Smooth muscle cell (in vitro differentiated cells): ENCODE results near the gene FOLR2. TPM values are rescaled to one million over a fixed set of nuclear protein-coding genes. Genes with fewer than 3 reads are reported as not detected.

Source experiments
- DNase-seq: peaks from one replicate; lab custom pipeline; 2025; ENCODE audit not compliant: unreplicated experiment; lab: John Stamatoyannopoulos, UW
- H2AFZ ChIP-seq: fragments of 200-600 bp; sonication (generic); 2 replicates; pipeline ENCODE4 v1.6.0; 2016; ENCODE audit warnings: antibody characterized with exemption, low read depth, mild to moderate bottlenecking
- H3F3A ChIP-seq: fragments of 200-600 bp; sonication (generic); 2 replicates; pipeline ENCODE4 v1.6.0; 2017; ENCODE audit warnings: antibody characterized with exemption, low read depth
- H3K27ac ChIP-seq: fragments of 200-600 bp; sonication (generic); 2 replicates; pipeline ENCODE4 v1.5.1; 2016; ENCODE audit warnings: low read depth, mild to moderate bottlenecking
- H3K27me3 ChIP-seq: fragments of 200-600 bp; sonication (generic); 2 replicates; pipeline ENCODE4 v1.6.1; 2016; ENCODE audit warnings: low read depth, mild to moderate bottlenecking
- H3K36me3 ChIP-seq: fragments of 200-600 bp; sonication (generic); 2 replicates; pipeline ENCODE4 v1.5.1; 2016; ENCODE audit warnings: low read depth
- H3K4me1 ChIP-seq: fragments of 200-600 bp; sonication (generic); 2 replicates; pipeline ENCODE4 v1.5.1; 2016; ENCODE audit warnings: low read depth
- H3K4me2 ChIP-seq: fragments of 200-600 bp; sonication (generic); 2 replicates; pipeline ENCODE4 v1.6.0; 2016; ENCODE audit warnings: mild to moderate bottlenecking
- H3K4me3 ChIP-seq: fragments of 200-600 bp; sonication (generic); 2 replicates; pipeline ENCODE4 v1.5.1; 2016; ENCODE audit warnings: mild to moderate bottlenecking
- H3K79me2 ChIP-seq: fragments of 200-600 bp; sonication (generic); 2 replicates; pipeline ENCODE4 v1.6.0; 2016; ENCODE audit warnings: low read depth, mild to moderate bottlenecking
- H3K9ac ChIP-seq: fragments of 200-600 bp; sonication (generic); 2 replicates; pipeline ENCODE4 v1.6.0; 2016; ENCODE audit warnings: low read depth
- H3K9me3 ChIP-seq: fragments of 200-600 bp; sonication (generic); replicated peaks from 2 replicates; pipeline ENCODE4 v1.5.1; 2016; ENCODE audit warnings: low read depth
- H4K20me1 ChIP-seq: fragments of 200-600 bp; sonication (generic); 2 replicates; pipeline ENCODE4 v1.6.0; 2016; ENCODE audit warnings: low read depth
- CTCF ChIP-seq: fragments of 200-600 bp; sonication (generic); IDR thresholded peaks from 2 replicates; pipeline ENCODE4 v1.5.1; 2017; ENCODE audit warnings: borderline replicate concordance, mild to moderate bottlenecking, antibody characterized with exemption; ENCODE audit not compliant: insufficient read depth, poor library complexity, severe bottlenecking
- WGBS: methylation state at CpG from one replicate; pipeline ENCODE4 v1.1.7; 2016; ENCODE audit warnings: low lambda C conversion rate; 5-methylcytosine and 5-hydroxymethylcytosine counted together
- polyA plus RNA-seq: library from polyadenylated mRNA; unstranded; fragments of >200 nt; fragmentation: Nextera tagmentation; extraction: Ambion mirVana; gene quantifications from 2 replicates; pipeline ENCODE4 v1.2.1, GENCODE V29; 2016
- total RNA-seq: library from RNA; depleted of rRNA; stranded (reverse); fragments of >200 nt; gene quantifications from 2 replicates; pipeline ENCODE4 v1.2.3, GENCODE V29; 2014

Gene FOLR2
- total and polyA plus RNA-seq, 2 experiments from 2014 or later, result not detected

DNA sequence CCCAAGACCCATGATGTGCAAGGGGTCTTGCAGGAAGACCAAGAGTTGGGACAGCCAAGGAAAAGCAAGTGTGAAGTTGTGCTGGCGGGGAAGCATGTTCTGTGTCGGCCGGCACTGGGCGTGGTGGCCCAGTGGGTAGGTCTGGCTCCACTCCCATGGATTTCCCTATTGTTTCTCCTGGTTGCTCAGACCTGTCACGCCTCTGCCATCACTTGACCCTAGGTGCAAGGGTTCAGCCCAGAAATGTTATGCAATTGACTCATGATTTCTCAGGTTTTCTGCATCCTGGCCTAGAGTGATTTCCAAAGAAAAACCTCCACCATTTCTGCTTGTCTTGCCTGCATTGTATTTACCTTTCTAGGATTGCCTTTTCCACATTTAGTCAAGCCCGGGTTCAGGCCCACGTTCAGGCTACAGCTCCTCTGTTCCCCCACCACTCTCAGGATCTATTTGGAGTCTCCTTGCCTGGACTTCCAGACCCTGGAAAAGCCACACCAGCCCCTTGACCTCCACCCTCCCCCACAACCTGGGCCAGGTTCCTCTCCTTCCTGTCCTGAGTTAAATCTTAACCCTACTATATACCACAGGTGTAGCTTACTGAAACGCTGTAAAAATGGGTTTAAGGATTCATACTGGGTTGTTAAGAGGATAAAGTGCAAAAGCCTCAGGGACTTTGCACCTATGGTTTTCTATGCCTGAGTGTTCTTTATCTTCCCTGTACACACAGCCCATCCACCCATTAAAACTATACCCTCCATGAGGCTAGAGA is 42.1 kb upstream of the FOLR2 start:
- Histone ChIP-seq H3K4me2 (no peak overlapping the region), H2AFZ (no peak overlapping the region), H3K27ac (no peak overlapping the region), H3K4me3 (no peak overlapping the region), H3K36me3 (no peaks in the 10 kb centered on the region), H3K9ac (no peak overlapping the region), H4K20me1 (no peaks in the 10 kb centered on the region), H3K9me3 (no peaks in the 10 kb centered on the region), H3K4me1 (no peaks in the 10 kb centered on the region), H3K79me2 (no peaks in the 10 kb centered on the region), H3F3A (no peaks in the 10 kb centered on the region), H3K27me3 (no peaks in the 10 kb centered on the region)
- TF ChIP-seq CTCF, result no peak
- DNase-seq, result no peak
- WGBS, result 87% methylated on average over 8 of the region's 8 CpGs

DNA sequence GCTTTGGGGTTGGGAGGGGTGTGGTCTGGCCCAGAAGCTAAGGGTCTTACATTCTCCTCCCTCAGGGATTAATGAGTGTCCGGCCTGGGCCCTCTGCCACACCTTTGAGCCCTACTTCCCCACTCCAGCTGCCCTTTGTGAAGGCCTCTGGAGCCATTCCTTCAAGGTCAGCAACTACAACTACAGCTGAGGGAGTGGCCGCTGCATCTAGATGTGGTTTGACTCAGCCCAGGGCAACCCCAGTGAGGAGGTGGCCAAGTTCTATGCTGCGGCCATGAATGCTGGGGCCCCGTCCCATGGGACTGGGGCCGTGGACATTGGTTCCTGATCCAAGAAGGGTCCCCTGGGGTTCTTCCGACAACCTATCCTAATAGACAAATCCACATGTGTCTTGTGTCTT is 38.9 kb upstream of the FOLR2 start:
- H3K79me2 ChIP-seq, result no peaks in the 10 kb centered on the region
- no peak overlapping the region for H3K27ac ChIP-seq
- no peaks in the 10 kb centered on the region for H4K20me1 ChIP-seq
- no peak for TF ChIP-seq CTCF
- H2AFZ ChIP-seq, result no peak overlapping the region
- H3K4me3 ChIP-seq, result no peak overlapping the region
- no peaks in the 10 kb centered on the region for H3K27me3 ChIP-seq
- no peaks in the 10 kb centered on the region for H3K9me3 ChIP-seq
- 94% methylated on average over 6 of the region's 6 CpGs for WGBS
- no peaks in the 10 kb centered on the region for H3F3A ChIP-seq
- H3K36me3 ChIP-seq, result no peaks in the 10 kb centered on the region
- DNase-seq, result no peak
- H3K4me2 ChIP-seq, result no peak overlapping the region
- H3K4me1 ChIP-seq, result no peaks in the 10 kb centered on the region
- no peak overlapping the region for H3K9ac ChIP-seq

DNA sequence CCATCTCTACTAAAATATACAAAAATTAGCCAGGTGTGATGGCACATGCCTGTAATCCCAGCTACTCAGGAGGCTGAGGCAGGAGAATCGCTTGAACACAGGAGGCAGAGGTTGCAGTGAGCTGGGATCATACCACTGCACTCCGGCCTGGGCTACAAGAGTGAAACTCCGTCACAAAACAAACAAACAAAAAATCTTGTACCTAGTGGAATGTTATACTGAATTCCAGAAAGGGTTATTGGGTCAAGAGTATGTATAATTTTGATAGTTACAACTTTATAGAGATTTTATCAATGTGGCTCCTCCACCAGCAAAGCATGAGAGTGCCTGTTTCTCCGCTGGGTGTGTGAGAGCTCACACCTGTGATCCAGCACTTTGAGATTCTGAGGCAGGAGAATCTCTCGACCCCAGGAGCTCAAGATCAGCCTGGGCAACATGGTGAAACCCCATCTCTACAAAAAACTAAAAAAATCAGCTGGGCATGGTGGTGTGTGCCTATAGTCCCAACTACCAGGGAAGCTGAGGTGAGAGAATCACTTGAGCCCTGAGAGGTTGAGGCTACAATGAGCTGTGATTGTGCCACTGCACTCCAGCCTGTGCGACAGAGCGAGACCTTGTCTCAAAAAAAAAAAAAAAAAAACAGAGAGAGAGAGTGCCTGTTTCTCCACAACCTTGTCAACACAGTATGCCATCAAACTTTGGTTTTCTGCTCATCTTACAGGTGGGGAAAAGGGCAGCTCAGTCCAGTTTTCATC is 37.4 kb upstream of the FOLR2 start:
- Histone ChIP-seq H3K4me3 (no peak overlapping the region), H3K27ac (no peak overlapping the region), H3K79me2 (no peaks in the 10 kb centered on the region), H3K36me3 (no peaks in the 10 kb centered on the region), H2AFZ (no peak overlapping the region), H3K4me2 (no peak overlapping the region), H3K4me1 (peaks cover 3% of the 10 kb centered on the region), H3K27me3 (no peaks in the 10 kb centered on the region), H3K9me3 (no peaks in the 10 kb centered on the region), H4K20me1 (no peaks in the 10 kb centered on the region), H3K9ac (no peak overlapping the region), H3F3A (no peaks in the 10 kb centered on the region)
- no peak for TF ChIP-seq CTCF
- no peak for DNase-seq
- 91% methylated on average over 7 of the region's 7 CpGs for WGBS
